GM20000 (cell line): ENCODE data around the gene ITCH.

Source experiments
- DNase-seq: peaks from one replicate; pipeline ENCODE4 v3.0.0; 2012; ENCODE audit warnings: low spot score
- CTCF ChIP-seq: IDR thresholded peaks from 2 replicates; pipeline ENCODE4 v1.5.1; 2012; ENCODE audit warnings: mild to moderate bottlenecking, control low read depth; ENCODE audit errors: extremely low read depth, missing control alignments

The ITCH gene

DNA sequence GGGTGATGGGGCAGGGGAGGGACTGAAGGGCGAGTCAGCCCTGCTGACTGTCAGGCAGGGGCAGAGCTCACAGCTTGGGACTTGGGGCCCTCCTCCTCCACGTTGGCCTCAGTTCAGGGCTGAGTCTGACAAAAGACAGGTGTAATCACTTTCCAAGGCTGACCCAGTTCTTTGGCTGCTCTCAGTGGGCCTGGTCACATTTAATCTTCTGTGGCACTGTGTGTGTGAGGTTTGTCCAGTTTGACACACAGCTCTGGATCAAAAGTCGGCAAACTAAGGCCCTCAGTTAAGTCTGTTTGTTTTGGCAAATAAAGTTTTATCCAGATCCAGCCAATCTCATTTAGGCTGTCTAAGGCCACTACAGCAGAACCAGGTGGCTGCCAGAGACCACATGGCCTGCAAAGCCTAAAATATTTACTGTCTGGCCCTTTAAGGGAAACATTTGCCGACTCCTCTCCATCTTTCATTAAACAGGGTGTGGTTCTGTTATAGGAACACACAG, 190.3 kb downstream of the ITCH start:
- TF ChIP-seq CTCF: no peak

GRCh38 chr20:34557936-34558319, 194.9 kb downstream of the ITCH start:
- no peak for DNase-seq
- no peak for TF ChIP-seq CTCF

More for the DNA sequence above, 190.3 kb downstream of the ITCH start:
- no peak for DNase-seq

- no peak for TF ChIP-seq CTCF
- DNase-seq: peak; percentile 97
Observed at GRCh38 chr20:34558320-34559218, 195.5 kb downstream of the ITCH start, which contains the start of gene MAP1LC3A. Gene MAP1LC3A (plus strand): TSS chr20:34558718. CDS start chr20:34558869, 151 bp downstream.

- TF ChIP-seq CTCF: no peak
- no peak for DNase-seq
Observed at GRCh38 chr20:34559311-34560140, 196.5 kb downstream of the ITCH start.

DNA sequence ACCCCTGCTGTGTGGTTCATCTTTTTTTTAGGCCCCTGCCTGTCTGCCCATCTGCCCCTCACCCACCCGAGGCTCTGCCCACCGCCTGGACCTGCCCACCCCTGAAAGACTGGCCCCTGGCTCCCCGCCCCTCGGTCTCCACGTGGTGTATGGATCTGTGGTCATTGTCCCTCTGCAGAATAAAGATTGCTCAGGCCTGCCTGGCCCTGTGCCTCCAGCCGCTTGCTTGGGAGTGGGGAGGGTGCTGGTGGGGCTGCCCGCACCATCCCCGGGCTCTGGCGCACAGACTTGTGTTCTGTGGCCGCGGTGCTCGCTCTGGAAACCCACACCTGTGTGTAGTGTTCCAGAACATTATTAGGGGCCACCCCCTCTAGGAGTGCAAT, 197.1 kb downstream of the ITCH start:
- TF ChIP-seq CTCF: no peak
- DNase-seq: no peak

- TF ChIP-seq CTCF: no peak
- DNase-seq: no peak
Observed at GRCh38 chr20:34560614-34561013, 197.5 kb downstream of the ITCH start.
